H1 (cell line): ENCODE results near the gene RIT2.

Experiments used
- CHD1 ChIP-seq: IDR thresholded peaks from 2 replicates; pipeline ENCODE4 v1.6.1; 2012; ENCODE audit warnings: low read depth, low read length, improper control_type of control experiment
- CREB1 ChIP-seq: IDR thresholded peaks from 2 replicates; pipeline ENCODE4 v1.6.1; 2012; ENCODE audit warnings: inconsistent platforms
- HDAC2 ChIP-seq, 2 experiments: fragments of 300-600 bp in 1 of 2; sonication (generic) in 1 of 2; IDR thresholded peaks; 2 replicates each; pipeline ENCODE4 v1.6.1; 2011 to 2012; ENCODE audit warnings: low read depth in 2 of 2, low read length in 2 of 2, mild to moderate bottlenecking in 2 of 2, moderate library complexity in 2 of 2, borderline replicate concordance in 1 of 2, inconsistent platforms in 1 of 2
- POLR2AphosphoS5 ChIP-seq: IDR thresholded peaks from 2 replicates; pipeline ENCODE4 v1.6.1; 2011; ENCODE audit warnings: low read depth, low read length
- RAD21 ChIP-seq, 2 experiments: IDR thresholded peaks in 1 of 2; conservative IDR thresholded peaks in 1 of 2; 2 replicates each; pipeline ENCODE4 v1.6.1; 2011; ENCODE audit warnings: low read depth in 2 of 2, low read length in 2 of 2, improper control_type of control experiment in 1 of 2, inconsistent platforms in 1 of 2, mild to moderate bottlenecking in 1 of 2, moderate library complexity in 1 of 2
- SUZ12 ChIP-seq: fragments of 200-600 bp; sonication (generic); IDR thresholded peaks from 2 replicates; pipeline ENCODE4 v1.6.1; 2012; ENCODE audit warnings: mild to moderate bottlenecking, inconsistent platforms, low read length, moderate library complexity, mixed read lengths
- YY1 ChIP-seq: IDR thresholded peaks from 2 replicates; pipeline ENCODE4 v1.6.1; 2011; ENCODE audit warnings: low read depth, mild to moderate bottlenecking, low read length
- TF ChIP-seq, protein P1 (sequence below), 3 experiments: IDR thresholded peaks; 1 replicate in 2 of 3; 2 replicates in 1 of 3; pipeline versions ENCODE4 v1.5.1 to v1.6.1; 2011; ENCODE audit warnings: low read length in 3 of 3, mild to moderate bottlenecking in 3 of 3, inconsistent platforms in 2 of 3, low read depth in 1 of 3, moderate library complexity in 1 of 3; ENCODE audit not compliant: insufficient read depth in 1 of 3; ENCODE audit errors: control extremely low read depth in 1 of 3
- TF ChIP-seq, protein P2 (sequence below): IDR thresholded peaks from 2 replicates; pipeline ENCODE4 v1.6.1; 2011; ENCODE audit warnings: low read length, improper control_type of control experiment

DNA sequence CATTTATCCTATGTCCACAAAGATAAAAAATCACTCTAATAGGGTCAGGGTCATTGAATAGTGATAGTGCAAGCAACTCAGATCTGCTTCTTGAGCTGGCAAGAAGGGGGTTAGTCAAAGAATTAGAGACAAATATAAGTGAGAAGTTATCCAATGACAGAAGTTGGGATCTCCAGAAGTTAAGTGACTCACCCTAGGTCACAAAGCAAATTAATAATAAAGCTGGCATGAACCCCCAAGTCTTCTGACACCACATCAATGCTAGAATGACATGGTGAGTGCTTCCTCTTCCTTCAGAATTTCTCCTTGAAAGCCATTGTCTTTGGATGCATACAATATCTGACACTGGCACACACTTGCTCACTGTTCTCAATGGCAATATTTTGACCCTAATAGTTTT lies 343.5 kb downstream of the RIT2 start:
- TF ChIP-seq, protein P1, sequence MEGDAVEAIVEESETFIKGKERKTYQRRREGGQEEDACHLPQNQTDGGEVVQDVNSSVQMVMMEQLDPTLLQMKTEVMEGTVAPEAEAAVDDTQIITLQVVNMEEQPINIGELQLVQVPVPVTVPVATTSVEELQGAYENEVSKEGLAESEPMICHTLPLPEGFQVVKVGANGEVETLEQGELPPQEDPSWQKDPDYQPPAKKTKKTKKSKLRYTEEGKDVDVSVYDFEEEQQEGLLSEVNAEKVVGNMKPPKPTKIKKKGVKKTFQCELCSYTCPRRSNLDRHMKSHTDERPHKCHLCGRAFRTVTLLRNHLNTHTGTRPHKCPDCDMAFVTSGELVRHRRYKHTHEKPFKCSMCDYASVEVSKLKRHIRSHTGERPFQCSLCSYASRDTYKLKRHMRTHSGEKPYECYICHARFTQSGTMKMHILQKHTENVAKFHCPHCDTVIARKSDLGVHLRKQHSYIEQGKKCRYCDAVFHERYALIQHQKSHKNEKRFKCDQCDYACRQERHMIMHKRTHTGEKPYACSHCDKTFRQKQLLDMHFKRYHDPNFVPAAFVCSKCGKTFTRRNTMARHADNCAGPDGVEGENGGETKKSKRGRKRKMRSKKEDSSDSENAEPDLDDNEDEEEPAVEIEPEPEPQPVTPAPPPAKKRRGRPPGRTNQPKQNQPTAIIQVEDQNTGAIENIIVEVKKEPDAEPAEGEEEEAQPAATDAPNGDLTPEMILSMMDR (IDR thresholded peaks at IDR 0.05; ENCODE audit: control extremely low read depth in 1 of 3, insufficient read depth in 1 of 3, low read depth in 1 of 3, low read length in 3 of 3): no peak
- TF ChIP-seq CHD1 (no peak), RAD21 (IDR thresholded peaks at IDR 0.05 in 1 of 2, conservative IDR thresholded peaks at IDR 0.05 in 1 of 2; ENCODE audit: low read depth in 2 of 2, low read length in 2 of 2) (no peak), SUZ12 (no peak), POLR2AphosphoS5 (no peak), HDAC2 (IDR thresholded peaks at IDR 0.05; ENCODE audit: borderline replicate concordance in 1 of 2, low read depth in 2 of 2, low read length in 2 of 2) (no peak), CREB1 (no peak), YY1 (no peak)
- TF ChIP-seq, protein P2, sequence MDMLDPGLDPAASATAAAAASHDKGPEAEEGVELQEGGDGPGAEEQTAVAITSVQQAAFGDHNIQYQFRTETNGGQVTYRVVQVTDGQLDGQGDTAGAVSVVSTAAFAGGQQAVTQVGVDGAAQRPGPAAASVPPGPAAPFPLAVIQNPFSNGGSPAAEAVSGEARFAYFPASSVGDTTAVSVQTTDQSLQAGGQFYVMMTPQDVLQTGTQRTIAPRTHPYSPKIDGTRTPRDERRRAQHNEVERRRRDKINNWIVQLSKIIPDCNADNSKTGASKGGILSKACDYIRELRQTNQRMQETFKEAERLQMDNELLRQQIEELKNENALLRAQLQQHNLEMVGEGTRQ: no peak
